ENCODE results near the gene OR2T34.

DNA sequence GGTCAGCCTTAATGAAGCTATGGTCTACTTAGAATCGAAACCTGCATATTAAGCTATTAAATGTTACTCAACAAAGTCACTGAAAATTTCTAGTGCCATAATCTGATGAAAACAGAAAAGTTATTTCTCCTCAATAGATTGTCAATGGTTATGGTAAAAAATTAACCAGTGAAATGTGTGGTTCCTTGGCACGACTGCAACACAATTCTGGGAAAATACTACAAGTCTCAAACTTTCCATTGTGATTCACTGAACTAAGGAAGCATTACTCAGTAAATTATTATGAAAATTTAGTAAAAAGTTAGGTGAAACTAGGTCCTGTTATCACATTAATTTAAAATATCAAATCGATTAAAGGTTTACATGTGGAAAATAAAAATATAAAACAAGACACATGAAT lies 35.7 kb upstream of the OR2T34 start:
- TF ChIP-seq, protein P1, sequence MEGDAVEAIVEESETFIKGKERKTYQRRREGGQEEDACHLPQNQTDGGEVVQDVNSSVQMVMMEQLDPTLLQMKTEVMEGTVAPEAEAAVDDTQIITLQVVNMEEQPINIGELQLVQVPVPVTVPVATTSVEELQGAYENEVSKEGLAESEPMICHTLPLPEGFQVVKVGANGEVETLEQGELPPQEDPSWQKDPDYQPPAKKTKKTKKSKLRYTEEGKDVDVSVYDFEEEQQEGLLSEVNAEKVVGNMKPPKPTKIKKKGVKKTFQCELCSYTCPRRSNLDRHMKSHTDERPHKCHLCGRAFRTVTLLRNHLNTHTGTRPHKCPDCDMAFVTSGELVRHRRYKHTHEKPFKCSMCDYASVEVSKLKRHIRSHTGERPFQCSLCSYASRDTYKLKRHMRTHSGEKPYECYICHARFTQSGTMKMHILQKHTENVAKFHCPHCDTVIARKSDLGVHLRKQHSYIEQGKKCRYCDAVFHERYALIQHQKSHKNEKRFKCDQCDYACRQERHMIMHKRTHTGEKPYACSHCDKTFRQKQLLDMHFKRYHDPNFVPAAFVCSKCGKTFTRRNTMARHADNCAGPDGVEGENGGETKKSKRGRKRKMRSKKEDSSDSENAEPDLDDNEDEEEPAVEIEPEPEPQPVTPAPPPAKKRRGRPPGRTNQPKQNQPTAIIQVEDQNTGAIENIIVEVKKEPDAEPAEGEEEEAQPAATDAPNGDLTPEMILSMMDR (IDR thresholded peaks at IDR 0.05): no peak
- no peak for TF ChIP-seq EP300 (IDR thresholded peaks at IDR 0.05)

Data from sigmoid colon (tissue), 4 donors.